ENCODE data around the gene FBXL7.

FBXL7 gene

GRCh38 chr5:15946026-15946425 is 446.0 kb downstream of the FBXL7 start:
- no peaks in the 10 kb centered on the region for H3K27me3 ChIP-seq (ENCODE audit: control insufficient read depth, low read length)
- H3K36me3 ChIP-seq (ENCODE audit: control insufficient read depth, low read length): no peaks in the 10 kb centered on the region
- H3F3A ChIP-seq (ENCODE audit: control insufficient read depth, insufficient read depth): no peaks in the 10 kb centered on the region
- H3K79me2 ChIP-seq (ENCODE audit: control insufficient read depth, low read length): no peaks in the 10 kb centered on the region
- no peaks in the 10 kb centered on the region for H3K9me3 ChIP-seq (ENCODE audit: control insufficient read depth, insufficient read depth, low read length)
- H4K20me1 ChIP-seq (ENCODE audit: control insufficient read depth, insufficient read depth, low read depth, low read length): no peaks in the 10 kb centered on the region
- no peak overlapping the region for H3K4me2 ChIP-seq (ENCODE audit: low read length)
- H3K27ac ChIP-seq (ENCODE audit: low read depth, low read length): no peak overlapping the region
- TF ChIP-seq CTCF (IDR thresholded peaks at IDR 0.05; ENCODE audit: low read depth, low read length, poor library complexity, severe bottlenecking) (no peak), EZH2phosphoT487 (IDR thresholded peaks at IDR 0.05; ENCODE audit: borderline replicate concordance, low read length) (no peak)
- H3K9me2 ChIP-seq (replicated peaks; ENCODE audit: control insufficient read depth, low read length): no peaks in the 10 kb centered on the region
- no peak overlapping the region for H3K4me3 ChIP-seq (ENCODE audit: low read length)
- H3K4me1 ChIP-seq (ENCODE audit: control insufficient read depth, low read length): no peaks in the 10 kb centered on the region

GRCh38 chr5:15948190-15948589 is 448.2 kb downstream of the FBXL7 start:
- Histone ChIP-seq H3K9me3 (ENCODE audit: control insufficient read depth, insufficient read depth, low read length) (no peaks in the 10 kb centered on the region), H4K20me1 (ENCODE audit: control insufficient read depth, insufficient read depth, low read depth, low read length) (no peaks in the 10 kb centered on the region), H3K27ac (ENCODE audit: low read depth, low read length) (no peak overlapping the region), H3K4me2 (ENCODE audit: low read length) (no peak overlapping the region), H3F3A (ENCODE audit: control insufficient read depth, insufficient read depth) (no peaks in the 10 kb centered on the region), H3K4me1 (ENCODE audit: control insufficient read depth, low read length) (no peaks in the 10 kb centered on the region), H3K9me2 (replicated peaks; ENCODE audit: control insufficient read depth, low read length) (no peaks in the 10 kb centered on the region), H3K4me3 (ENCODE audit: low read length) (no peak overlapping the region), H3K36me3 (ENCODE audit: control insufficient read depth, low read length) (no peaks in the 10 kb centered on the region), H3K27me3 (ENCODE audit: control insufficient read depth, low read length) (no peaks in the 10 kb centered on the region), H3K79me2 (ENCODE audit: control insufficient read depth, low read length) (no peaks in the 10 kb centered on the region)
- TF ChIP-seq EZH2phosphoT487 (IDR thresholded peaks at IDR 0.05; ENCODE audit: borderline replicate concordance, low read length): no peak
- no peak for TF ChIP-seq CTCF (IDR thresholded peaks at IDR 0.05; ENCODE audit: low read depth, low read length, poor library complexity, severe bottlenecking)

GRCh38 chr5:15951126-15951525 is 451.1 kb downstream of the FBXL7 start:
- Histone ChIP-seq H3K4me2 (ENCODE audit: low read length) (no peak overlapping the region), H4K20me1 (ENCODE audit: control insufficient read depth, insufficient read depth, low read depth, low read length) (no peaks in the 10 kb centered on the region), H3K79me2 (ENCODE audit: control insufficient read depth, low read length) (no peaks in the 10 kb centered on the region), H3K36me3 (ENCODE audit: control insufficient read depth, low read length) (no peaks in the 10 kb centered on the region), H3K4me1 (ENCODE audit: control insufficient read depth, low read length) (no peaks in the 10 kb centered on the region), H3K4me3 (ENCODE audit: low read length) (no peak overlapping the region), H3K9me2 (replicated peaks; ENCODE audit: control insufficient read depth, low read length) (no peaks in the 10 kb centered on the region), H3K27ac (ENCODE audit: low read depth, low read length) (no peak overlapping the region), H3K9me3 (ENCODE audit: control insufficient read depth, insufficient read depth, low read length) (no peaks in the 10 kb centered on the region), H3F3A (ENCODE audit: control insufficient read depth, insufficient read depth) (no peaks in the 10 kb centered on the region), H3K27me3 (ENCODE audit: control insufficient read depth, low read length) (no peaks in the 10 kb centered on the region)
- TF ChIP-seq CTCF (IDR thresholded peaks at IDR 0.05; ENCODE audit: low read depth, low read length, poor library complexity, severe bottlenecking) (no peak), EZH2phosphoT487 (IDR thresholded peaks at IDR 0.05; ENCODE audit: borderline replicate concordance, low read length) (no peak)

GRCh38 chr5:15951550-15951949 is 451.6 kb downstream of the FBXL7 start:
- no peak overlapping the region for H3K27ac ChIP-seq (ENCODE audit: low read depth, low read length)
- H3K4me1 ChIP-seq (ENCODE audit: control insufficient read depth, low read length): no peaks in the 10 kb centered on the region
- no peaks in the 10 kb centered on the region for H3K9me3 ChIP-seq (ENCODE audit: control insufficient read depth, insufficient read depth, low read length)
- H3K36me3 ChIP-seq (ENCODE audit: control insufficient read depth, low read length): no peaks in the 10 kb centered on the region
- TF ChIP-seq EZH2phosphoT487 (IDR thresholded peaks at IDR 0.05; ENCODE audit: borderline replicate concordance, low read length) (no peak), CTCF (IDR thresholded peaks at IDR 0.05; ENCODE audit: low read depth, low read length, poor library complexity, severe bottlenecking) (no peak)
- H3K9me2 ChIP-seq (replicated peaks; ENCODE audit: control insufficient read depth, low read length): no peaks in the 10 kb centered on the region
- H4K20me1 ChIP-seq (ENCODE audit: control insufficient read depth, insufficient read depth, low read depth, low read length): no peaks in the 10 kb centered on the region
- no peaks in the 10 kb centered on the region for H3K79me2 ChIP-seq (ENCODE audit: control insufficient read depth, low read length)
- no peak overlapping the region for H3K4me3 ChIP-seq (ENCODE audit: low read length)
- no peaks in the 10 kb centered on the region for H3K27me3 ChIP-seq (ENCODE audit: control insufficient read depth, low read length)
- H3K4me2 ChIP-seq (ENCODE audit: low read length): no peak overlapping the region
- H3F3A ChIP-seq (ENCODE audit: control insufficient read depth, insufficient read depth): no peaks in the 10 kb centered on the region
